ENCODE measurements around the gene GABBR2. TPM values are rescaled to one million over a fixed set of nuclear protein-coding genes. Genes with fewer than 3 reads are reported as not detected.

Gene GABBR2
- total and polyA plus RNA-seq, 9 of the 15 experiments (the other 6 are each of a cell fraction or from before 2014, with no cell fraction given): 0.15 to 1.9 (median 0.32) TPM

GRCh38 chr9:98575379-98576346, 133.1 kb downstream of the GABBR2 start (continued):
- TF ChIP-seq ZNF407 (IDR thresholded peaks at IDR 0.05; ENCODE audit: low read depth) (no peak), EZH2 (IDR thresholded peaks at IDR 0.05; ENCODE audit: borderline replicate concordance, low read depth, low read length) (no peak), TBP (optimal IDR thresholded peaks at IDR 0.05; ENCODE audit: low read depth, low read length) (no peak), RBFOX2 (IDR thresholded peaks at IDR 0.05; ENCODE audit: low read depth, low read length) (peak; percentile 76), PTTG1 (tag; IDR thresholded peaks at IDR 0.05; ENCODE audit: low read depth) (no peak), RBM39 (optimal IDR thresholded peaks at IDR 0.05; ENCODE audit: low read depth, low read length) (no peak), SREBF1 (IDR thresholded peaks at IDR 0.05; ENCODE audit: borderline replicate concordance, low read depth, low read length) (no peak), TCF7 (IDR thresholded peaks at IDR 0.05; ENCODE audit: borderline replicate concordance) (no peak), POLR2G (IDR thresholded peaks at IDR 0.05; ENCODE audit: low read depth, low read length) (peak; percentile 60), ZNF511 (CRISPR knock-in tag; IDR thresholded peaks at IDR 0.05) (peak; percentile 73), SMAD4 (CRISPR knock-in tag; conservative IDR thresholded peaks at IDR 0.05) (peak; percentile 88), GATA2 (CRISPR knock-in tag; IDR thresholded peaks at IDR 0.05) (no peak), ZNF354B (CRISPR knock-in tag; IDR thresholded peaks at IDR 0.05) (no peak), TARDBP (IDR thresholded peaks at IDR 0.05) (no peak), ETV5 (CRISPR knock-in tag; IDR thresholded peaks at IDR 0.05; ENCODE audit: low read depth) (no peak; the same call in none of the 2 replicates), LEF1 (IDR thresholded peaks at IDR 0.05) (no peak; the same call in 1 of the 2 replicates), MBD1 (CRISPR knock-in tag; IDR thresholded peaks at IDR 0.05) (no peak), BHLHE40 (IDR thresholded peaks at IDR 0.05; ENCODE audit: low read length) (peak; percentile 69)

Data from K562 (cell line).